NOMO-1 treated with DMSO at 0.1 percent for 48 hours (cell line): ENCODE measurements around the gene IGF2BP3.
A peak's percentile ranks its signal among the peaks of the same experiment; 100 is the strongest.
"Not testable (repeated sequence)": the region's sequence is repeated elsewhere in the genome, so short reads cannot be mapped to it uniquely, and the experiment has no call there.

Source experiments
- DNase-seq: peaks from one replicate; lab custom pipeline; 2025; ENCODE audit not compliant: unreplicated experiment; lab: John Stamatoyannopoulos, UW

IGF2BP3 gene

DNA sequence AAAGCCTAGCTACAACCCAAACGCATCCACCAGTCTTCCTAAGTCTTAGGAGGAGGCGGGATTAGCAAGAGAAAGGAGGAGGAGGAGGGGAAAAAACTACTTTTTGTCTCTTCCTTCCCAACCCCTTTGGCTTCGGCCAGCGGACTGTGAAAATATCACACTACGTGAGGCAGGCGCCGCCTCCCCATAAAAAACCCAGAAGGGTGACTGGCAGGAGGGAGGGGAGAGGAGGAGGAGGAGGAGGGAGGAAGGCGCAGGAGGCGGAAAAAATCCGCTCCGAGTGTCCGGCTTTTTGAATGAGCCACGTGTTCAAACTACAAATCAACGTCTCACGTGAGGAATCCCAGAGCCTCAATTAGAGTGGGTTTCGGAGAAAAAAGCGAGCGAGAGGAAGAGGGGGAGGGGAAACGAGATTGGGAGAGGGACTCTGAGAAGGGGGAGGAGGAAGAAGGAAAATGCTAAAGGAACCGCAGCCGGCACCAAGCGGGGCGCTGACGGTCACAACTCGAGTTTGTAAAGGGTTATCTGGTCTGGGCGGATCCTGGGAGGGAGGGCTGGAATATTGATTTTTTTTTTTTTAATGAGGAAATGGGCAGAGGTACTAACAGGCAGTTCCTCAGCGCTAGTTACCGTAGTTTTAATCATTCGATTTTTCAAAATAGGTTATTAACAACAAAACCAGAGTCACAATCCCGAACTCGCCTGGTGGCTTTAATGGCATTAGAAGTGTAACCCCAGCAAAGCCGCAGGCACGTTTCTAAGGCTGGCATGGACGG is at the start of gene IGF2BP3:
IGF2BP3 (minus strand) TSS at position 162 of the 776 bp plus-strand sequence. CDS start 381 bp downstream, outside the sequence.
- DNase-seq = no peak

DNA sequence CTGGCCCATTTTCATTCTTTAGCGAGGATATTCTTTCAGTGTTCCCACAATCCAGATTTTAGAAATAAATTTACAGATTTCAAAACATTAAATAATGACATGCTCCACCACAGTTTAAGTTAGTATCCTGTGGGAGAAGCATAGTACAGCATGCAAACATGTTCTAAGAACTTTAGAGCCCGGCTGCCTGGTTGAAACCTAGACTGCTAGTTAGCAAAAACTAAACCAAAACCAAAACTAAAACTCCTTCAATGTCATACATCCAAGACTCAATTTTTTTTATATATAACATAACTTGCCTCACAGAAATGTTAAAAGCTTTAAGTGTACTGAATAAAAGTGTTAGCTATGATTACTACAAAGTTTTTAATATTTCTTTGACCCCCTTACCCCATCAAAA is 44.5 kb upstream of the IGF2BP3 start:
- no peak for DNase-seq

DNA sequence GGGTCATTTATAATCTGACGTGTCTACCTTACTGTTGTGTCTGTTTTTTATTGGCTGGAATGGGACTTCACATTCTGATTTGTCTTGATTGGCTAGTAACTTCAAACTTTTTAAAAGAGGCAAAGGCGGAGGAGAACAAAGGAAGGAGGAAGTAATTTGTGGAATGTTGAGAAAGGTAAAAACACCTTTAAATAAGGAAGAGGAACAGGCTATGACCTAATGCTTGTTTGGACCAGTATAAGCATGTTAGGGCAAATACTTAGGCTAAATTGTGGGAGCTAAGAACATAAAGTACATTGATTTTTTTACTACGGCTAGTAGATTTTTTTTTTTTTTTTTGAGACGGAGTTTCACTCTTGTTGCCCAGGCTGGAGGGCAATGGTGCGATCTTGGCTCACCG is 43.5 kb upstream of the IGF2BP3 start:
- not testable (repeated sequence) for DNase-seq

DNA sequence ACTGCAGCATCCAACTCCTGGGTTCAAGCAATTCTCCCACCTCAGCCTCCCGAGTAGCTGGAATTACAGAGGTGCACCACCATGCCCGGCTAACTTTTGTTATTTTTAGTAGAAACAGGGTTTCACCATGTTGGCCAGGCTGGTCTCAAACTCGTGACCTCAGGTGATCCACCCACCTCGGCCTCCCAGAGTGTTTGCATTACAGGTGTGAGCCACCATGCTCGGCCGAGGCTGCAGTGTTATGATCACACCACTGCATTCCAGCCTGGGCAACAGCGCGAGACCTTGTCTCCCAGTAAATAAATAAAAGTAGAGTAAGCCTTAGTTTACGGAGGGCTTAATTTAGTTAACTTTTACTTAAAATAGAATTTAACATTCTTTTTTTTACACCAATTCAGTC is 23.7 kb upstream of the IGF2BP3 start:
- no peak for DNase-seq

GRCh38 chr7:23491502-23491901 is 21.2 kb upstream of the IGF2BP3 start:
- no peak for DNase-seq

DNA sequence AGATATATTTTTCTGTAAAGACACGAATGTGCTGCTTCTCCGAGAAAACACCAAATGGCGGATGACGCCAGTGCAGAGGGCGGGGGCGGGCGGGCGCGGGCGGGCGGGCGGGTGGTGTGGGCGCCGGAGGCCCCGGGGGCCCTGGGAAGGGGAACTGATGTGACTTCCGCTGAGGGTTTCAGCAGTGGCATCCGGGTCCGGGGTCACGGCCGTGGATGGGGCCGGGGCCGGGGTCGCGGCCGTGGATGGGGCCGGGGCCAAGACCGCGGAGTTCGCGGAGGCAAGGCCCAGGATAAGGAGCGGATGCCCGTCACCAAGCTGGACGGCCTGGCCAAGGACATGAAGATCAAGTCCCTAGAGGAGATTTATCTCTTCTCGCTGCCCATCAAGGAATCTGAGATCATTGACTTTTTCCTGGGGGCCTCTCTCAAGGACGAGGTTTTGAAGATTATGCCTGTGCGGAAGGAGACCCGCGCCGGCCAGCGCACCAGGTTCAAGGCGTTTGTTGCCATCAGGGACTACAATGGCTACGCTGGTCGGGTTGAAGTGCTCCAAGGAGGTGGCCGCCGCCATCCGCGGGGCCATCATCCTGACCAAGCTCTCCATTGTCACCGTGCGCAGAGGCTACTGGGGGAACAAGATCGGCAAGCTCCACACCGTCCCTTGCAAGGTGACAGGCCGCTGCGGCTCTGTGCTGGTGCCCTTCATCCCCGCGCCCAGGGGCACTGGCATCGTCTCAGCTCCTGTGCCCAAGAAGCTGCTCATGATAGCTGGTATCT is 20.3 kb upstream of the IGF2BP3 start:
- DNase-seq = no peak

- not testable (repeated sequence) for DNase-seq
Measured at GRCh38 chr7:23488714-23489113, 18.4 kb upstream of the IGF2BP3 start.

GRCh38 chr7:23487670-23488069 is 17.4 kb upstream of the IGF2BP3 start:
- DNase-seq = no peak

GRCh38 chr7:23486002-23486773 is 15.9 kb upstream of the IGF2BP3 start:
- DNase-seq = no peak

DNA sequence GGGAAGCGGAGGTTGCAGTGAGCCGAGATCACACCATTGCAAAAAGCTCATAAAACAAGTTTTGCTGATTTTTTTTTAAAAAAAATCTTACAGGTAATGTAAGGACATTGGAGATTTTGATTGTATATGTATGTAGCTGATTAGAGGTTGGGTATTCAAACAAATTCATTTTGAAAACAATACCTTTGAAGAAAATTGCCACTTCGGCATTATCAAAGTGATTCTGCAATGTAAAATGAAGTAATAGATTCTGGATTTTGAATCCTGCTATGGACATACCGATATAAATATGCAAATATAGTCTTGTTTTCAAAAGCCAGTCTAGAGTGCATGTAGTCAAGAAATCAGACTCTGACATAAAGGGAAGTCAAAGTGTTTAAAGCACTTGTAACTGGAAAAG is 12.4 kb upstream of the IGF2BP3 start:
- no peak for DNase-seq

DNA sequence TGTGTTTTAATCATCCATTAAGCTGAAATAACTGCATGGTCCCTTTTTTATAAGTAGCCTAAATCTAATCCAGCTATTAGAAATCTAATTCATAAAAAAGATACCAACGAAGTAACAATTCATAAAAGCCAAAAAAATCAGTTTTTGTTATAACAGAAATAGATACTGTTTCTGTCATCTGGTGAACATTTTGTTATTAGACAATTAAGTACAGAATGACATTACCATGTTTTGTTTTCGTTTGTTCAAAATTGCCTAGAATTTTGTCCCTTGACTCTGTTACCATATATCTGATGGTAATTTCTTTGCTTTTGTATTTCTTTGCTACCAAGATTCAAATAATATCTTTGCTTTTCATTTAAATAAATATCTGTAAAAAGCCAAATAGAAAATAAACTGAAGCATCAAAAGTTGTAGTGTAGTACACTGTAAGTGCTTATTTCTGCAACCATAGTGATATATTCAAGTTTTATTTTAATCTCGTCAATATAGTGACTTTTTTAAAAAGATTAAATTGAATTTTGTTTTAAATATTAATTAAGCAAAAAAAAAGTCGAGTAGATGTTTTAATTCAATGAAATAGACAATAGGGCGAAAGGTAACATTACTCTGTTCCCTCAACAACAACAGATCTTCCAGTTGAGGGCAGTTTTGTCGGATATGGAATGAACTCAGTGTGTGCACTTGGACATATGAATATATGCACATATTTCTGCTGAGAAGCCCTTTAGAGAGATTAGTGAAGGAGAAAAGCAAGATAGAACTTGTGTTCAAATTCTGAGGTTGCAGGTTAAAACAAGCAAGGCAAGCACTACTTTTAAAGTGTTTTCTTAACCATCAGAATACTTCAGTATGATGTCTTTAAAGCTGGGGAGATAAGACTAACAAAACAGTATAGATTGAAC is 7.9 kb upstream of the IGF2BP3 start:
- DNase-seq = no peak

- DNase-seq = no peak
Measured at GRCh38 chr7:23477157-23477499, 6.8 kb upstream of the IGF2BP3 start.

- DNase-seq = no peak
Measured at GRCh38 chr7:23476286-23477156, 6.2 kb upstream of the IGF2BP3 start.

DNA sequence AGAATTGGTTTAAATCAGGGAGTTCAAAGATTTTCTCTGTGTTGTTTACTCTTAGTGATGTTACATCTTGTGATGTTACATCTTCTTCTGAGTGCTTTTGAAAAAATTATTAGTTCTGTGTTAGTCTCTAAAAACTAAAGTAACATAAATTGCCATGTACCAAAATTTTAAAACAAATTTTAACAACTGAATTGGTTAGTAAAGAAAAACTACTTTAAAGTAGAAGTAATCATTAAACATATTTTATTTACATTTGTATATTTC is 5.2 kb upstream of the IGF2BP3 start:
- DNase-seq = no peak

DNA sequence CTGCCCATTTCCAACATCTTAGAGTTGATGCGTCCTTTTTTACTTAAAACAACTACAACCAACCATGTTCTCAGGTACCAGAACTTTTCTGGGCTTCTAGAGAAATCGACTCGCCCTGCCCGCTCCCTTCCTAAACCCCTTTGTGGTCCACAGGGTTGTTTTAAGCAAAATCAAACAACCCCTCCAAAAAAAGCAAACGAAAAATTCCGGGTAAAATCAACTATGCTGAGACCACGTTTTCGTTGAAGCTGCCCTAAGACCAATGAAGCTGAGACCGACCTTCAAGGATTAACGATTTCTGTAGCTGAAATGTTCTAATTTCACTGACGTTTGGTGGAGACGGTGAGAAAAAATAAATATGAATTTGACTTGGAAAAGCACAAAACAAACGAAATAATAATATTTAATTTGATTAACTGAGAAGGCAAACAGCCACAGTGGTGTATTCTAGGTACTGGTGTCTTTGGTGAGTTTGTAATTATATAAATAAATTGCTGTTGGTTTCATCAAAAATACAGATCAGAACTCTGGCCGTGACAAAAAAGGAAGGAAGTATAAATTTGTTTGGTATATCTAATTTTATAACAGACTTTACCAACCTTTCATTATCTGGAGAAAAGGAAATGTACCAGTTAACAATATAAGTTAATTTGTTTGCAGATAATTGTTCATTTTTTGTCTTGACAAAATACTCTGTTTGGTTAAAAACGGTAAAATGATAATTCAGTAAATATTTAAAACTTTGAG is 4.7 kb upstream of the IGF2BP3 start:
- DNase-seq = no peak

GRCh38 chr7:23474094-23474828 is 4.0 kb upstream of the IGF2BP3 start:
- peak; percentile 86 for DNase-seq

DNA sequence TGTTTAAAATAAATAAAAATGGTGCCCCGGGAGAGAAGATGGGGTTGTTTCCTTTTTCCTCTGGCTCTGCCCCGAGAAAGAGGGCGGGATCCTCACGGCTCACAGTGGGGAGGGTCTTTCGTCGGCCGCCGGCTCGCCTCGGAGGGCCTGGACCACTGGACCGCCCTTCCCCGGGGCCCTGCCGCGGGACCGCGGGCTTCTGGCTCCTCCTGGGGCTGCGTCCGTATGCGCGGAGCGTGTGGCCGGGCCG is 3.5 kb upstream of the IGF2BP3 start:
- DNase-seq = no peak

GRCh38 chr7:23472956-23473843 is 2.9 kb upstream of the IGF2BP3 start:
- no peak for DNase-seq
